HG03097 (cell line): ENCODE data around the gene LPAR3.

Source experiments
- ATAC-seq: cut with Tn5 transposase; IDR thresholded peaks from one replicate; pipeline ENCODE4 v1.9.1; 2021; ENCODE audit not compliant: unreplicated experiment, low FRiP score

The LPAR3 gene

DNA sequence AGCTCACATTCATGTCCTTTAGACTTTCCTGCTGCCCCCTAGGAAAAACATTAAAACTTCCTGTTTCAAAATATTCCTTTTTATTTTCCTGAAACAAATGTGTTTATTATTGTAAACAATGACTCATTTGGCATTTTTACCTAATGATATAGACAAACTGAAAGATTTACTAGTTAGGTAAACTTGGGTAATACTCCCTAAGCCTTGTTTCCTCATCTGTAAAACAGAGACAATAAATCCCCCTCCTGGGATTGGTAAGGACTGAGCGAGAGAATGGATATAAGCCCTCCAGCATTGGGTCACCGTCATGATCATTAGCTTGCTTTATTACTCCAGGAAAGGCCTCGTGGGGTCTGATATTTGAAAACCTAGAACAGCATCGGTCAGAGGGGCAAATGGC, 59.8 kb downstream of the LPAR3 start:
- no peak for ATAC-seq

- ATAC-seq = no peak
Measured at GRCh38 chr1:84830136-84830535, 62.9 kb downstream of the LPAR3 start.

DNA sequence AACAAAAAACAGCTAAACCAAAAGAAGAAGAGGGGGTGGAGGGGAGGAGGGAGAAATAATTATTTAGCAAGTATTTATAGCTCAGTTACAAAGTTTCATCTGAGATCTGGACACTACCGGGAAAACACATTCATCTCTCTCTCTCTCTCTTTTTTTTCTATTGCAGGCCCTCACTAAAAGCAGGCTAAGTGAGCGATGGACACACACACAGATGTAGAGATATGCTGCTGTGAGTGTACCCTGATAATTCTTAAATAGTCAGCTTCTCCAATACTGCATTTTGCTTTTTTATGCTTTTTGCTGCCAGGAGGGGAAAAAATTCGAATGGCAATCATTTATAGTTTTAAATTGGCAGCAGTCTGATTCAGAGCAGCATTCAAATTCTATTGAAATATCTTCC, 65.0 kb downstream of the LPAR3 start:
- ATAC-seq = no peak

- no peak for ATAC-seq
Measured at GRCh38 chr1:84827555-84827954, 65.5 kb downstream of the LPAR3 start.

DNA sequence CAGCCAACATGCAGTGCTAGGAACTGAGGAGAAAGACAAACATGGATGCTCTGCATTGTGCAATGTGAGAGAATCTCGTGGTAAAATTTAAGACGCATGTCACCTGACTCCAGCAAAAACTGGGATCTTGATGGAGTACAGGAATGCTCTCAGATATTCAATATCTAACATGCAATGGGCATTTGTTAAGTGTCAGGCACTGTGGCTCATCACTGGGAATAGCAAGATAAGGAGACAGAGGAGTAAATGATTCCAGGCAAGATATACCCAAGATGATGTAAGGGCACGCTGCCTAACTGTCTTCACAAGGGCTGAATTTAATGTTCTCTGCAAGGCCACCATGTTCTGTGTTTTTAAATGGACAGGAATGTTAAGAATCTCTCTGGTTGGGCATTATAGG, 67.8 kb downstream of the LPAR3 start:
- no peak for ATAC-seq

DNA sequence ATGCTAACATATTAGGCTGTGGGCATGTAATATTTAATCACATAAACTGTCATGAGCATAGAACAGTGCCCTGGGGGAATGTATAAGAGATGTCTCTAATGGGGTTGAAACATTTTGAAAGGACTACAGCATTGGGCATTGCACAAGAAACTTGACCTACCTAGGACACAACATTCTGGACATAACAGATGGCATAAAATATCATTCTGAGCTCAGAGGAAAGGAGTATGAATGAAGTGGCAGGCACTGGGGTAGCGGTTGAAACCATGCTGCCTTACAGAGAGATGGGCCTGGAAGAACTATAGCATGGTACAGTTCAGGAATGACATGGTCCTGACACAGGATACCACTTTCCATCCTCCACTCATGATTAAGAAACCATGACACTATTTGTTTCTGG, 69.0 kb downstream of the LPAR3 start:
- ATAC-seq = no peak

DNA sequence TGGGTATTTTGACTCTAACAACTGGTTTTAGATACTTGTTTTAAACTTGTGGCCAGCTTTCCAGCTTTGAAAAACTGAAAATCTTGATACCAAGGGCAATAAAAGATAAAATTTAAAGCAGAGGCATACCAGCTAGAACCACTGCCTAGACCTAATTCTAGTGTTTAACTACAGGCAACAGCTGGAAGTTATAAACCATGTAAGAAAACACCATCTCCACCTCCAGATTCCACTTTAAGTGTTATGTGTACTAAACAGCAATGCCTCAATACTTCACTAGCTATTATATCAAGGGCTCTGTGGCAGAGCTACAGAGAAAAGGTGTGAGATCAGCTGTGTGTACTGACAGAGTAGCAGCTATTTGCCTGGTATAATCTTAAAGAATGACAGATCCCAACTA, 69.5 kb downstream of the LPAR3 start:
- ATAC-seq = no peak

GRCh38 chr1:84810343-84810742, 82.7 kb downstream of the LPAR3 start:
- ATAC-seq = no peak

GRCh38 chr1:84809023-84809422, 84.0 kb downstream of the LPAR3 start:
- ATAC-seq = no peak

DNA sequence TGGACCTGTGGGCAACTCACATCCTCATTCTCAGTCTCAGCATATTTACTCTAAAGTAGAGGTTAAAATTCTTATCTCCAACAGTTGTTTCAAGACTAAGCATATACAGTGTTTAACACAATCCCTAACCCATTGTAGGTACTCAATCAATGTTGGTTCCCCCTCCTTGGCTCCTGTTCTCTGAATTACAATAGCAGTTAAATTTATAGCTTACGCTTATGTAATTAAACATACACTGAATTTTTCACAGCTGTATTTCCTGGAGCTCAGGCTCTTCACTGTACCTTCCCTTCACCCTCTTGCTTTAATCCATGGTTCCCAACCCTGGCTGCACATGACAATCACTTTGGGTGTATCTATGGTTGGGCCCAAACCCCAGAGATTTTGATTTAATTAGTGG, 89.4 kb downstream of the LPAR3 start:
- ATAC-seq = no peak

- no peak for ATAC-seq
Measured at GRCh38 chr1:84802567-84803232, 90.3 kb downstream of the LPAR3 start.

DNA sequence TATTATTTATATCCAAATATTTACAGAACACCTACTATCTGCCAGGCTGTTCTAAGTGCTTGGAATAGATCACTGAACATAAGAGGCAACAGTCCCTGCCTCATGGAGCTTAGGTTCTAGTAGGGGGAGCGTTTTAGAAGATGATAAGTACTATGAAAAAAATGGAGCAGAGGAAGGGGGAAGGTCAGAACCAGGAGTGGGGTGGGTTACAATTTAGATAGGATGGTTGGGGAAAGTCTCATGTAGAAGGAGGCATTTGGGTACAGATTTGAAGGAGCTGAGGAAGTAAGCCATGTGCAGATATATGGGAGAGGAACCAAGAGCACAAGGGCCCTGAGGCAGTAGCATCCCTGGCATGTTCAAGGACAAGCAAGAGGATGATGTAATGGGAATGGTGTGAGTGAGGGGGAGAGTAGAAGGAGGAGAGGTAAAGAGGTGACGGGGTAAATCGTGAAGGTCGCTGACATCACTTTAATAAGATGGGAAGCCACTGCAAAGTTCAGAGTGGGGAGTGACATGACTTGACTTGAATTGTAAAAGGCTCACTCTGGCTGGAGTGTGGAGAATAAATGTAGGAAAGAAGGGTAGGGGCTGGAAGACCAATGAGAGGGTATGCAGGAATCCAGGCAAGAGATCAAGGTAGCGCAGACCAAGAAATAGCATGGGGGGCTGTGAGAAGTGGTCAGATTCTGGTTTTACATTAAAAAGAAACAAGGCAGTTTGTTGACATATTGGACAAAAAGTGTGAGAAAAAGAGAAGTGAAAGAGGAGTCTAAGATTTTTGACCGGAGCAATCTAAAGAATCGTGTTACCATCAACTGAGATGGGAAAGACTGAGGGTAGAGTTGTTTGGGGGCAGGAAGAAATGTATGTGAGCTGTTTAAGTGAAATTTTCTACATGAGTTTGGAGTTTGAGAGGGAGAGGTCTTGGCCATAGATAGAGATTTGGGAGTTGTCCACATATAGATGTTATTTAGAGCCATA, 92.6 kb downstream of the LPAR3 start:
- no peak for ATAC-seq

DNA sequence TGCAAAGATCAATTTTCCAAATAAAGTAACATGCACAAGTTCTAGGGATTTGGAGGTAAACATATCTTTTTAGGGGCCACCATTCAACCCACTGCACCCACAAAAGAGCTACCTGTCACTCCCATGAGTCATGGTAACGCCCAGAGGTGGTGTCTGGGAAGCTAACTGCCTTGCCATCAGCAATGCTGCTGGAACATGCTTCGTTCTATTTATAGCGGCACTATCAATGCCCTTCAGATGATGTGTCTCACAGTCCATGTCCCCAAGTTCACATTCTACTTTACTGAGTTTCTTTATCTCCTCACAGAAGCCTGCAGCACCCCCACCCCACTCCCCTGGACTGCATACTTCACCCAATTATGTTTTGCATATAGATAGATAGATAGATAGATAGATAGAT, 95.4 kb downstream of the LPAR3 start:
- ATAC-seq = no peak

- no peak for ATAC-seq
Measured at GRCh38 chr1:84795966-84796600, 96.9 kb downstream of the LPAR3 start.

- ATAC-seq = no peak
Measured at GRCh38 chr1:84795213-84795612, 97.8 kb downstream of the LPAR3 start.

DNA sequence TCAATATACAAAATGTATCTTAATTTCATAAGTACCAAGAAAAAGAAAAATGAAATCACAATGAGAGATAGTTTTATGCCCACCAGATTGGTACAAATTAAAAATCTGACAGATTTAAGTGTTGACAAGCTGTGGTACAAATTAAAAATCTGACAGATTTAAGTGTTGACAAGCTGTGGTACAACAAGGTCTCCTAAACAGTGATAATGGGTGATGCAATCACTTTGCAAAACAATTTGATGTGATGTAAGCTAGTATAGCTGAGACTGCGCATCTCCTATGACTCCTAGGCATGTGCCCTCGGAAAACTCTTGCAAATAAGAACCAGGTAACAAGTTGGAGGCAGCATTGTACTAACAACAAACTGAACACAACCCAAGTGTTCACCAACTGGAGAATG, 100.6 kb downstream of the LPAR3 start:
- ATAC-seq = no peak

DNA sequence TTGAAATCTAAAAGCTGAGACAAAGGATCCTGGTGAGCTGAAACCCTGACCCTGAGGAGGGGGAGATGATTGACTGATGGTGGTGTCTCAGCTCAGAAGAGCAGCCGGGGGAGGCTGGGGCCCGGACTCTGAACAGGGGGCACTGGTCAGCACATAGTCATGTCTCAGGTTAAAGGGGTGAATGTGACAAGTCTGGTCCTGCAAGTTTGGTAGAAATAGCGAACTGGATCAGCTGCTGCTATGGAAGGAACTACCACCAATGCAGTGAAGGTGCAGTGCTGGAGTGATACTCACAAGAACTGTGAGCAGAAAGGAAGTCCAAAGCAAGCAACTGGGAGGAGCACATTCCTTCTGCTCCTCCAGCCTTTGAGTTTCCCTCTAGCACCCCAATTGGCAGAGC, 104.0 kb downstream of the LPAR3 start:
- ATAC-seq = no peak

- ATAC-seq = no peak
Measured at GRCh38 chr1:84785271-84786036, 107.6 kb downstream of the LPAR3 start.

GRCh38 chr1:84782881-84783280, 110.1 kb downstream of the LPAR3 start:
- no peak for ATAC-seq

- no peak for ATAC-seq
Measured at GRCh38 chr1:84781946-84782771, 110.8 kb downstream of the LPAR3 start.
